Astrocyte of the spinal cord (primary cell): ENCODE results near the gene BMPR1B.

ENCODE experiments used
- DNase-seq: peaks from one replicate; pipeline ENCODE4 v3.0.0; 2011; ENCODE audit warnings: low read depth, low spot score
- H3K4me3 ChIP-seq: 2 replicates; pipeline ENCODE4 v1.5.1; 2011; ENCODE audit warnings: low read depth, mild to moderate bottlenecking, low read length, moderate library complexity
- in situ Hi-C: cut with HindIII; loops from 2 replicates; pipeline ENCODE4 v1.10.0; 2017; ENCODE audit warnings: low sequenced_read_pairs
- TF ChIP-seq, protein P1 (sequence below): IDR thresholded peaks from 2 replicates; pipeline ENCODE4 v1.5.1; 2012; ENCODE audit warnings: low read depth, mild to moderate bottlenecking, low read length, inconsistent platforms

The BMPR1B gene

DNA sequence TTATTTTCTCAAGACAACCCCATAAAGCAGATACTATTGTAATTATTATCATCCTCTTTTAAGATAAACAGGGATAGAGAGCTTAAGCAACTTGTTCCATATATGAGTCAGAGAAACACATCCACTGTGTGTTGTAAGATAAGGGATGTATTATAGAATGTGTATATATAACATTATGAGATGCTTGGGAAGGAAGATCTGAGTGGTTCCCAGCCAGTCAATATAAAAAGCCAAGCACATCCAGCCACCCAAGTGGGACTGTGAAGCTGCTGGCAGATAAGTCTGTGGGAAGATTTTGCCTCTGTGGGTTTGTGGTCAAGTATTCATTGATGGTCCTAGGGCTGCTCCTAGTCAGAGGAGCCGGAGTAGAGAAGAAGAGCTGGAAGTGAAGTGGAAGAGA lies 16.5 kb upstream of the BMPR1B start:
- TF ChIP-seq, protein P1, sequence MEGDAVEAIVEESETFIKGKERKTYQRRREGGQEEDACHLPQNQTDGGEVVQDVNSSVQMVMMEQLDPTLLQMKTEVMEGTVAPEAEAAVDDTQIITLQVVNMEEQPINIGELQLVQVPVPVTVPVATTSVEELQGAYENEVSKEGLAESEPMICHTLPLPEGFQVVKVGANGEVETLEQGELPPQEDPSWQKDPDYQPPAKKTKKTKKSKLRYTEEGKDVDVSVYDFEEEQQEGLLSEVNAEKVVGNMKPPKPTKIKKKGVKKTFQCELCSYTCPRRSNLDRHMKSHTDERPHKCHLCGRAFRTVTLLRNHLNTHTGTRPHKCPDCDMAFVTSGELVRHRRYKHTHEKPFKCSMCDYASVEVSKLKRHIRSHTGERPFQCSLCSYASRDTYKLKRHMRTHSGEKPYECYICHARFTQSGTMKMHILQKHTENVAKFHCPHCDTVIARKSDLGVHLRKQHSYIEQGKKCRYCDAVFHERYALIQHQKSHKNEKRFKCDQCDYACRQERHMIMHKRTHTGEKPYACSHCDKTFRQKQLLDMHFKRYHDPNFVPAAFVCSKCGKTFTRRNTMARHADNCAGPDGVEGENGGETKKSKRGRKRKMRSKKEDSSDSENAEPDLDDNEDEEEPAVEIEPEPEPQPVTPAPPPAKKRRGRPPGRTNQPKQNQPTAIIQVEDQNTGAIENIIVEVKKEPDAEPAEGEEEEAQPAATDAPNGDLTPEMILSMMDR, result no peak
- no peak for DNase-seq
- in situ Hi-C loops, result no loop called here
- no peak overlapping the region for H3K4me3 ChIP-seq

DNA sequence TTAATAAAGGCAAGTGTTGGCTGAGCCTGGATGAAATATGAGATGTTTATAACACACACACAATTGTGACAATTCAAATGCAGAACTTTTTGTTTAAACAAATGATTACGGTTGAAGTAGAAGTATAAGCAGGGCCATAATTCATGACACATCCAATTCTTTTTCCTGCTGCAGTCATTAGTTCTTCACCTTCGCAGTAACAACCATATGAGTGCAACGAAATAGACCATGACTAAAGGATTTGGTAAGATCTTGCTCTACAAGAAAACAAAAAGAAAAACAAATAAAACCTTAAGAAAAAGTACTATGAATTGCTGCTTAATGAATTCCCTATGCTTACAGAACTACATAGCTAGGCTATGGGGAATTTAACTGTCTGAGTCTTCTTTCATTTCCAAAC lies 13.9 kb upstream of the BMPR1B start:
- in situ Hi-C loops, result no loop called here
- DNase-seq, result no peak
- no peak overlapping the region for H3K4me3 ChIP-seq
- TF ChIP-seq, protein P1, result no peak

DNA sequence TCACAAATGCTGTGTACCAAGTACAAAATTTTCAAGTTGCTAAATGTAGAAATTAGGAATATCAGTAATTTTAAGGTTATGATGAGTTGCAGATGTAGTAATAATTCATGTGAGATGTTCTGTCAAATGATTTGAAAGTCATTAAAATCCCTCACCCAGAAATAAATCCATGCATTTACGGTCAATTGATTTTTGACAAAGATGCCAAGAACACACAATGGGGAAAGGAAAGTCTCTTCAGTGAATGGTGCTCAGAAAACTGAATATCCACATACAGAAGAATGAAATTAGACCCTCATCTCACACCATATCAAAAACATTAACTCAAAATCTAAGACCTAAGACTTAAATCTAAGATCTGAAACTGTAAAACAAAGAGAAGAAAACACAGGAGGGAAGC lies 12.9 kb upstream of the BMPR1B start:
- no peak overlapping the region for H3K4me3 ChIP-seq
- DNase-seq, result no peak
- in situ Hi-C loops, result no loop called here
- TF ChIP-seq, protein P1, result no peak

DNA sequence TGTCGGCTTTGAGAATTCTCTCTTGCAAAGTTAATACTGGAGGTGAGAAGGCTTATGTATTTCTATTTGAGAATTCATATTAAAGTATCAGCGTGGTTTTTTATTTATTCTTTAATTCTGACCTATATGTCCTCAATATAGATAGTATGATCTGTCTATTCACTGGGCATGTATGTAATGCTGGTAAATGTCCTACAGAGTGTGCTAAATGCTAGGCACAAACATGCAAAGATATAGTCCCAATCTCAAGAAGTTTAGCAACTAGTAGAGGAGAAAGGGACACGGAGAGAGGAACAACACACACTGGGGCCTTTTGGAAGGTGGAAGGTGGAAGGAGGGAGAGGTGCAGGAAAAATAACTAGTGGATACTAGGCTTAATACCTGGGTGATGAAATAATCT lies 11.0 kb upstream of the BMPR1B start:
- DNase-seq, result no peak
- in situ Hi-C loops, result no loop called here
- no peak overlapping the region for H3K4me3 ChIP-seq
- TF ChIP-seq, protein P1, result no peak

DNA sequence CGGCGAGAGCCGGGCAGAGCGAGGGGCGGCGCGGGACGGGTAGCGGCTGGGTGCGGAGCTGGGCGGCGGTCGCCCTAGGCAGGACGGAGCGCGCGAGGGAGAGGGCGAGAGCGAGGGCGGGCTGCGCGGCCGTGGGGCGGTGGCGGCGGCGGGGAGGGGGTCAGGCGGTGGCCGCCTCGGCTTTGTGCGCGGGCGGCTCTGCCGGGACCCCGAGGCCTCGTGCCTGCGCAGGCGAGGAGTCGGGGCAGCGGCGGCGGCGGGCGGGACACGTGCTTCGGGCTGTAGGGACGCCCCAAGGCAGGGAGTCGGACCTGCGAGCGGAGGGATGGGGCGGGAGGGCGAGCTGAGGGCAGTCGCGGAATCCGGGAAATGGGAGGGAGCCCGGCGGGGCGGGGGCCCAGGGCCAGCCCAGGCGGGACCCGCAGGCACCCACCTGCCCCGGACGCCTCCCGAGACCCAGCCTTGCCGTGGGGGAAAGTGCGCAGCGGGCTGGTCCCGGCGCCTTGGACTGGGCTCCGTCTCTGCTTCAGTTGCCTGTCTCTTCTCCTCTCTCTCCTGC lies 465 bp downstream of the BMPR1B start:
- TF ChIP-seq, protein P1, result no peak
- in situ Hi-C loops, result no loop called here
- peak overlapping the region; percentile 58 for H3K4me3 ChIP-seq
- DNase-seq, result peak; percentile 50

DNA sequence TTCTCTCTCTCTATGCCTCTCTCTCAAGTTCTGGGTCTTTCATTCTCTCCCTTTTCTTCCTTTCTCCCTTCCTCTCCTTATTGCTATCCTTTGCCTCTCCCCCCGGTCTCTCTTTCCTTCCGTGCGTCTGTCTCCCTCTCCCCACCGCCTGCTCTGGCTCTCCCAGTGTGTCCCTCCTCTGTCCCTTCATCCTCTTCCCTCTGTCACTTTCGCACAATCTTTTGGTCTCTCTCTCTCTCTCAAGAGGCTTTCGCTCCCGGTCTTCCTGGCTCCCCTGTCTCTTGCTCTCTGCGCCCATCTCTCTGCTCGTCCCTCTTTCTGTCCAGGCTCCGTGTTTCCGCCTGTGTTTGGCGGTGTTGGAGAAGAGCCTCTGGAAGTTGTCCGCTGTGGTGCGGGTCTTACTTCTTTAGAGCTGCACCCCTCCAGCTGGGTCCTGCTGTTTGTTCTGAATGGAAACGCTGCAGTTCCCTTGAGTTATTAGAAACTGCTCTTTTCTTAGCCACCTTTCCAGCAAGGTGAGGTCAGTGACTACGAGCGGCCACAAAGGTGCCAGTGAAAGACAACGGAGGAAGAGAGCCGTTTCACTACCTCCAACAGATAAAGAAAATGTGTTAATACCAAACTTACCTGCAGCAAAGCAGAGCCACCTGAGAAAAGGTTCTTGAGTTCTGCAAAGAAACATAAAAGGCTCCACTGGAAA lies 1.1 kb downstream of the BMPR1B start:
- peak overlapping the region; percentile 58 for H3K4me3 ChIP-seq
- TF ChIP-seq, protein P1, result no peak
- DNase-seq, result peak; percentile 22
- in situ Hi-C loops, result no loop called here
